Cerebellar nuclear complex (tissue), 1 donor: ENCODE results near the gene MEF2D.

Experiments
- DNase-seq, 2 experiments: peaks; one replicate each; lab custom pipeline; 2025; lab: John Stamatoyannopoulos, UW

The MEF2D gene

GRCh38 chr1:156444407-156445001 is 56.1 kb downstream of the MEF2D start:
- DNase-seq, result no peak

- no peak for DNase-seq
Measured at GRCh38 chr1:156443286-156443685, 57.3 kb downstream of the MEF2D start.

GRCh38 chr1:156440654-156441437 is 59.7 kb downstream of the MEF2D start:
- no peak for DNase-seq

GRCh38 chr1:156439777-156440183 is 60.8 kb downstream of the MEF2D start:
- no peak for DNase-seq

- DNase-seq, result no peak
Measured at GRCh38 chr1:156439036-156439776, 61.4 kb downstream of the MEF2D start.

GRCh38 chr1:156438278-156438987 is 62.1 kb downstream of the MEF2D start:
- DNase-seq, result no peak

- DNase-seq, result no peak
Measured at GRCh38 chr1:156437037-156437867, 63.3 kb downstream of the MEF2D start.

- no peak for DNase-seq
Measured at GRCh38 chr1:156436141-156437036, 64.2 kb downstream of the MEF2D start.

- no peak for DNase-seq
Measured at GRCh38 chr1:156435545-156436140, 64.9 kb downstream of the MEF2D start.

GRCh38 chr1:156434989-156435544 is 65.5 kb downstream of the MEF2D start:
- DNase-seq, result no peak

- no peak for DNase-seq
Measured at GRCh38 chr1:156433602-156434001, 67.0 kb downstream of the MEF2D start.

GRCh38 chr1:156433032-156433431 is 67.5 kb downstream of the MEF2D start:
- DNase-seq, result no peak

GRCh38 chr1:156432669-156433018 is 67.9 kb downstream of the MEF2D start:
- DNase-seq, result no peak

GRCh38 chr1:156431769-156432668 is 68.6 kb downstream of the MEF2D start:
- DNase-seq, result no peak

GRCh38 chr1:156431366-156431765 is 69.2 kb downstream of the MEF2D start:
- no peak for DNase-seq

GRCh38 chr1:156430866-156431265 is 69.7 kb downstream of the MEF2D start:
- DNase-seq, result no peak

- no peak for DNase-seq
Measured at GRCh38 chr1:156430303-156430702, 70.3 kb downstream of the MEF2D start.

- DNase-seq, result no peak
Measured at GRCh38 chr1:156429313-156430060, 71.1 kb downstream of the MEF2D start.
